Measurements from ENCODE around the gene ARHGEF1.
"Not testable (repeated sequence)": the region's sequence is repeated elsewhere in the genome, so short reads cannot be mapped to it uniquely, and the experiment has no call there.

ARHGEF1 gene

DNA sequence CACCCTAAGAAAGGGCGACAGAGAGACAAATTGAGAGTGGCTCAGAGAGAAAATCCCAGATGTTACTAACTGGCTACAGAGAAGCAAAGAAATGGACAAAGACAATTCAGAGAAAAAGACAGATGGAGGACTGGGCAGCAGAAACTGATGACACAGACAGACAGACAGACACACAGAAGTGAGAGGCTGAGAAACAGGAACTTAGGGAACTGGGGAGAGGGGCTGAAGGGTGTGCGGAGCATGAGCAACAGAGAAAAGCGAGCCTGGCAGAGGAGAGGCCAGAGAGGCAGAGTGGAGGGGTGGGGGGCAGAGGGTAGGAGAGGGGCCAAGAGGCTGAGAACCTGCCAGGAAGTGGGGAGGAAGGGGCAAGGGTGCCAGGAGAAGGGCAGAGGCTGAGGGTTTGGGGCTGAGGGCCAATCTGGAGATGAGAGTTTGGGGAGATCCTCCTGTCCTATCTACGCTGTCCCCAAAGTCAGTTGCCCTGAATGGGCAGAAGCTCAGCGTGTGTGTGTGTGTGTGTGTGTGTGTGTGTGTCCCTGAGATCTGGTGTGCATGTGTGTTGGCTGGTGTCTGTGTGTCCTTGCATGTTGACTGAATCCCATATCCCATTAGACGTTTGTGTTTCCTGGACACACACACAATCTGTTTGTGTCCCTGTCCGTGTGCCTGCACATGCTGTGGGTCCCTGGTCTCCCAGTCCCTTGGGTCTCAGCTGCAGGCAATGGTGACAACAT, 50.9 kb downstream of the ARHGEF1 start:
- no peak for DNase-seq

DNA sequence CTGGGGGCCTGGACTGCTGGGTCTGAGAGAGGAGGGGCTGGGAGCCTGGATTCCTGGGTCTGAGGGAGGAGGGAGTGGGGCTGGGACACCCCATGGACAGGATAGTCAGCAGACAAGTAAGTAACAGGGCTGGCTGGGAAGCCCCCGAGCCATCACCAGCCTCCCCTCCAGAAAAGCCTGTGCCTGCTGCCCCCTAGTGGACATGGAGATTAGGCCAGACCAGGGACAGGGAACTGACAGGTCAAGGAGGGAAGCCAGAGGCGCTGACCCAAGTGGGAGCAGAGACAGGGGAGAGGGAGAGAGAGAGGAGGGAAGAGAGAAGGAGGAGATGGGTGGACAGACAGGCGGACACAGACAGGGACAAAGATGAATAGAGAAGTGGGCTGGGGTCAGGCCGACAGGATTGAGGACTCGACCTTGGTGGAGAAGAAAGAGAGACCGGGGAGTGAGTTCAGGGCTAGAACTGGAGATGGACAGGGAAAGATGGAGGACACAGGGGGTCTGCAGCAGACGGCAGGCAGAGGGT, 51.9 kb downstream of the ARHGEF1 start:
- DNase-seq = peak; percentile 38

DNA sequence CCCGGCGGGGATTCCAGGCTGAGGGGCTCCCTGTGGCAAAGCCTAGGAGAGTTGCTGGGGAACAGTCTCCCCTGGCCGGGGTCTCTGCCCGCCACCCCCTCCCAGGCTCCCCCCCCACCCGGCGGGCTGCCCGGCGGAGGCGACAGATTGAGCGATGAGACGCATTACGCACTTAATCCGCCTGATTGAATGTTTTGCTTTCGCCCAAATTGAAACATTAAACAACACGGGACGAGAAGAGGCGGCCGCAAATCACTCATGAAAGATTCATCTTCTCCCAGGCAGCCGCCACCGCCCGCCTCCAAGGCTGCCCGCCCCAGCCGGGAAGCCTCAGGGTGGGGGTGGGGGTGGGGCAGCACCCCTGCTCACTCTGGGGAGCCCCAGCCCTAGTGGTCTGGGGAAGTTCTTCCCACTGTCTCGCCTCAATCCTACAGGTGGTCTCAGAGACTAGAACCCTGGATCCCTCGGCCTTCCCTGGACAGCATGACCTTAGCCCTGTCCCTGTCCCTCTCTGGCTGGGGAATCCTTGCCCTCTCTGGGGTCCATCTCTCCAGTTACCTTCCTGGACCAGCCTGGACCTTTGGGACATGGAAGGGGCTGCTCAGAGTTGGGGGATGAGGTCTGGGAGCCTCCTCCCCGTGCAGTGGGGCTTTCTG, 52.9 kb downstream of the ARHGEF1 start:
- DNase-seq = no peak

DNA sequence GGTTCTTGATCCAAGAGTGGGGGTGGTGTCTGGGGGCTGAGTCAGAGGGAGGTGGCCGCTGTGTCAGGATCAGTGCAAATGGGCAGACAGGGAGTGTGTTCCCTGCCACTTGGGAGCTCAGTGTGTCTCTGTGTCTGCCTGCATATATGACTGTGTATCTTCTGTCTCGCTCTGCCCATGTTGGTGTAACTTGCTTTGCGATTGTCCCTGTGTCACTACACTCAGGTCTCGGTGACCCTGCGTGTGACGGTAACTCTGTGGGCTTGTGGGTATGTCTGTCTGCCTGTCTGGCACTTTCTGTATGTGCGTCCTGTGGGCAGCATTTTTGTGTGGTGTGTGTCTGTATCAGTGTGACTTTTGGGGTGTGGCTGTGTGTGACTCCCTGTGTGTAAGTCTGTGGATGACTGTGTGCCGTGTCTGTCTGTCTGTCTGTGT, 53.4 kb downstream of the ARHGEF1 start:
- no peak for DNase-seq

DNA sequence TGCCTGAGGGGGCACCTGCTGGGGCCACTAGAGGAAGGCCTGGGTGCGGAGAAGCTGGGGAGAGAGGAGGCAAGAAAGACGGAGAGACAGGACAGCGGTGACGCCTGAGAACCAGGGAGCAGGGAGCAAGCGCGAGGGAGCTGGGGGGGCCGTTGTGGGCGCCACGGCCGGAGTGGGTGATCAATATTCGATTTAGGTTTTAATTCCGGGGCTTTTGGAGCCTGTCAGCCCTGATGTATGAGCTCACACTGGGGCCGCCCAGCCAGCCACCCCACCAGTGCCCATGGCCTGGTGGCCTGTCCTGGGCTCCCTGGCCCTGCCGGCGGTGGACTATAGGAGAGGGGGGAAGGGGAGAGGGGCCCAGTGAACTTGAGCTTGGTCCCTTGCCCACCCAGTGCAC, 54.0 kb downstream of the ARHGEF1 start:
- no peak for DNase-seq

DNA sequence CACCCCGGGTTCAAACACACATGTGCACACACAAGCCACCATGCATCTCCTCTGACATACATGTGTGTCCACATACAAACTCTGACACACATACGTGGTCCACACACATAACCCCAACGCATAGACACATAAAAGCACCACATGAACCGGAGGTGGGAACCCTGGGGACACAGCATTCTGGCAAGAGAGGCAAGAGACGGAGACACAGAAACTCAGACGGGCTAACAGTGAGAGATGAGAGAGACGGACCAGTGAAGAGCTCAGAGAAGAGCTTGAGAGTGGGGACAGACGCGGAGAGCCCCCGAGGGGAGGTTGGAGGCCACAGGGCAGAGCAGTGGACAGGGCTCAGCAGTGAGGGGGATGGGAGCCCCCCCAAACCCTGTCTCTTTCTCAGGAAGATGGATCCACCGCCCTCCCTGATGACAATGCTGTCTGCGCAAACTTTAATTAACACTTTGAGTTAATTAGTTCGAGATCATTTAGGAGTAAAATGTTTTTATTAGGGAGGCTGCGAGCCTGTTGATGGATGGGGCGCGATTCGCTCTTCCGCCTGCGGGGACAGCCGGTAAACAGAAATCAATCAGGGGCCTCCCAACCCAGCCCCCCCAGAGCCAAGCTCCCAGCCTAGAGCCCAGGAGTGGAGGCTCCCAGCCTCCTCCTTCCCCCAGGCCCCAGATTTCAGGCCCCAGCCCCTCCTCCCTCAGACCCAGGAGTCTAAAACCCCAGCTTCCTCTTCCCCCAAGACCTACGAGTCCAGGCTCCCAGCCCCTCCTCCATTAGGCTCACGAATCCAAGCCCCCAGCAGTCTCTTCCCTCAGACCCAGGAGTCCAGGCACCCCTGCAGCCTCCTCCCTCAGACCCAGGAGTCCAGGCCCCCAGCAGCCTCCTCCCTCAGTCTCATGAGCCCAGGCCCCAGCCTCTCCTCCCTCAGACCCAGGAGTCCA, 54.8 kb downstream of the ARHGEF1 start:
- no peak for DNase-seq

DNA sequence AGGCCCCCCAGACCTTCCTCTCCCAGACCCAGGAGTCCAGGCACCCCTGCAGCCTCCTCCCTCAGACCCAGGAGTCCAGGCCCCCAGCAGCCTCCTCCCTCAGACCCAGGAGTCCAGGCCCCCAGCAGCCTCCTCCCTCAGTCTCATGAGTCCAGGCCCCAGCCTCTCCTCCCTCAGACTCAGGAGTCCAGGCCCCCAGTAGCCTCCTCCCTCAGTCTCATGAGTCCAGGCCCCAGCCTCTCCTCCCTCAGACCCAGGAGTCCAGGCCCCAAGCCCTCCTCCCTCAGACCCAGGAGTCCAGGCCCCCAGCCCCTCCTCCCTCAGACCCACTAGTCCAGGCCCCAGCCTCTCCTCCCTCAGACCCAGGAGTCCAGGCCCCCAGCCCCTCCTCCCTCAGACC, 56.2 kb downstream of the ARHGEF1 start:
- not testable (repeated sequence) for DNase-seq

DNA sequence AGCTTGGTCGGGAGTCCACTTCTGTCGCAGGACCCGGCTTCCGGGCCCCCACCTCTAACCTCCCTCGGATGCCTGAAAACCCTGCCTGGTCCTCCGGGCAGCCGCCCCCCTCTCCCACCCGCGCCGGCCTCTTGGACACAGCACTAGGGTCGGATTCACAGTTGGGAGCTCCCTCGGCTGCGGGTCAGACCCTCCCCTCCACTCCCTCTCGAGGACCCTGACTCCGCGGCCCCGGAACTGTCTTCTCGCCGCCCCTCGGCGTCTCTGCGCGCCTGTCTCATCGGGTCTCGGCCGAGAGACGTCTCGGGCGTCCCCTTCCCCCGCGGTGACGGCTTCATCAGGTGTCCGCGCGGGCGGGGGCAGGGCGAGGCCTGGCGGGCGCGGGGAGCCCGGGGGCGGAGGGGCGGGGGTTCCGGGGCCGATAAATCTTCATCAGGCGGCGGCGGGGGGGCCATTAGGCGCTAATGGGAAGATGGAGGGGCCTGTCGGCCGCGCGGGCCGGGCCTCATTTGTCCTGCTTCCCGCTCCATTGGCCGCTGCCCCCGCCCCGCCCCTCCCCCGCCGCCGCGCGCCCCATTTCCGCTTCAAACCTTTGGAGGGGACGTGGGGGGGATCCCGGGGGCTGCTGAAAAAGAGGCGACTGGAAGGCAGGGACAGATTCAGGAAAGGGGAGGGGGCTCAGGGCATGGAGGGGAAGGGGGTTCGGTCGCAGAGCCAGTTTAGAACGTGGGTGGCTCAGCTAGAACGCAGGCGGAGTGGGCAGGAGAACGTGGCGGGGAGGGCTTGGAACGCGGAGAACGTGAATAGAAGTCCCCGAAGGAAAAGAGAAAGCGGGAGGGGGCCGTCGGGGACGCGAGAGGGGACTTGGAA, 57.1 kb downstream of the ARHGEF1 start:
- peak; percentile 26 for DNase-seq

DNA sequence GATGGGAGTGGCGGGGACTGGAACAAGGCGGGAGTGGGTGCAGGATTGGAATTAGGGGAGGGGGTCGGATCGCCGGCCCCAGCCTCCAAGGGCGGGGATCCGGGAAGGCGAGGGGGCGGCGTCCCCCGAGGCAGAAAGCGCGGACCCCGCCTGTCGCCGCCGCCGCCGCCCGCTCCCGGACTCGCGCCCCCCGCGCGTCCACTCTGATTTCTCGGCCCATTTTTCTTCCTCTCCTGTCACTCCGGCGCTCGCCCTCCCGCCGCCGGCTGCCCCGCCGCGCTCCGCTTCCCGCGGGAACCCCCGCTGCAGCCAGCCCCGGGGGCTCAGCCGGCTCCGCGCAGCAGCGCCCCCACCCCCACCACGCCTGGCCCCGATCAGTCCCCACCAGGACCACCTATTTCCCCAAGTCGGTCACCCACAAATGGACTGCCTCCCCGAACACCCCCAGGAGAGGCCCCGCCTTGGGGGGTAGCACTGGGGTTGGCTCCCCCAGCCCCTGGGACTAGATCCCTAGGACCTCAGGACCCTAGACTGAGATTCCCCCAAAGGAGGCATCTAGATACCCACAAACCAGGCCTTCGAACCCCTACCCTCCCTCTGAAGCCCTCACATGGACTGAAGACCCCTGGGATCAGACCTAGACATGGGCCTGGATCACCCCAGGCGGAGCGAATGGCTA, 57.9 kb downstream of the ARHGEF1 start:
- no peak for DNase-seq

DNA sequence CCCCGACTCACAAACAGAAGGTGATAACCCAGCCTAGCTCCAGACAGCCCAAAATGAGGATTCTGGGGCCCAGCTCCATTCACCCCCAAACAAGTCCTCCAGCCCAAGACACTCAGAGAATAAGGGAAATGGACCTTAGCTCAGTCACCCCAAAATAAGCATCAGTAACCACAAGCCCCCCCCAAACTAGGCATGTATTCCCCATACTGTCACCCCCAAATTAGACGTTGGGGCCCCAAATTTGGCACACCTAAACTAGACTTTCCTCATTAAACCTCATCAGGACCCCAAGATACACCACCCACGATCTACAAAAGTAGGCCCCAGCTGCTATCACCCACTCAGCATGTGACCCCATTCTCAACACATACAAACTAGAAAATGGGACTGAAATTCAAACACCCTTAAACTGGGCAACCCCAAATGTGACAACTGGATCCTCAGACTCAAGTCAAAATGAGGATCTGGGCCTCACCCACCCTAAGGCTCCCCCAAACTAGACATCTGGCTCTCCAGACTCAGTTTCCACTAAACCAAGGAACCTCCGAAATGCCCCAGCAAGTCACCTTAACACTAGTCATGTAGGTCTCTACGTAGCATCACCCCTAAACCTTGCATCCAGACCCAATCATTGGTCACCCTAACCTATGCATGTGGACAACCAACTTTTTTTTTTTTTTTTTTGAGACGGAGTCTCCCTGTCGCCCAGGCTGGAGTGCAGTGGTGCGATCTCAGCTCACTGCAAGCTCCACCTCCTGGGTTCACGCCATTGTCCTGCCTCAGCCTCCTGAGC, 58.6 kb downstream of the ARHGEF1 start:
- no peak for DNase-seq

DNA sequence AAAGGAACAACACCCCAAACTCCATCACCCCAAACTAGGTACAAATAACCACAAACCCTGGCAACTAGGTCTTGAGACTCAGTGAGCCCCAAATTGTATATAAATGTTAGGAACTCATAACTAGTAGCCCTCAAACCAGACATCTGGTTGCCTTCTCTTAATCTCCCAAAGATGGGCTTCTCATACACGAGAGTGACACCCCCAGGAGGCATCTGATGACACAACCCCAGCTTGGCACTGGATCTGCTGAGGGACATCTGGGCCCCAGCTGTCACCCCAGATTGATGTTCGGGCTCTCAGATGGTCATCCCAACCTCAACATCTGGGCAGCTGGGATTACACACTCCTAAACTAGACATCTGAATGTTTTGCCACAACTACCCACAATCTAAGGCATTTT, 61.4 kb downstream of the ARHGEF1 start:
- DNase-seq = no peak

DNA sequence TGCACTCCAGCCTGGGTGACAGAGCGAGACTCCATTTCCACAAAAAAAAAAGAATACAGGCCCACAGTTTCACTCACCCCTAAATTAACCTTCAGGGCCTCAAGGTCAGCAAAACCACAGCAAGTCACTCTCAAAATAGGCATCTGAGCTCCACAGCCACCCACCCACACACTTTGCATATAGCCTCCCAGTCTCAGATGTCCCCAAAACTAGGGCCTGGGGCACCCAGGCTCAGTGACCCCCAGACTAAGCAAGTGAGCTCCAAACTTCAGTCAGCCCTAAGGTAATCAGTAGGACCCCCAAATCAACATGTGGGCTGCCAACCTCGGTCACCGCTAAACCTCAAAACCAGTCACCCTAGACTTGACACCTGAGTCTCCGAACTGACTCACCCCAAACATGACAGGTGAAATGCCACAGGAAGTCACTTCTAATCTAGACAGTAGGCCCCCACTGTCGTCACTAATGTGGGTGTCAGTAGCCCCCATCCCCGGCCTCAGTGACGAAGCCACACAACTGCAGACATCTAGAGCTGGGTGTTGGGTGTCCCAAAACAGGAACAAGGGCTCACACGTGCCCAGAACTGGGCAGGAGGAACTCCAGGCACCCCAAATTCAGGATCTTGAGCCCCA, 62.3 kb downstream of the ARHGEF1 start:
- no peak for DNase-seq

DNA sequence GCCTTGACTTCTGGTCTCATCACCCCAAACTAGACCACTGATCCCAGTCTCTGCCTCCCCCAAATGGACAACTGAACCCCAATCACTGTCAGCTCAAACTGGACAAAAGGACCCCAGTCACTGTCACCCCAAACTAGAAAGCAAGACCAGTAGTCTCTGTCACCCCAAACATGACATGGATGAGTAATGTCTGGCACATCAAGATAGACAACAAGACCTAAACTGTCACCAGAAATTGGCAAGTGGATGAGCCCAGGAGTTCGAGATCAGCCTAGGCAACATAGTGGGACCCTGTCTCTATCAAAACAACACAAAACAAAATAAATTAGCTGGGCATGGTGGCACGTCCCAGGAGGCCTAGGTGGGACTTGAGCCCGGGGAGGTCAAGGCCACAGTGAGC, 64.1 kb downstream of the ARHGEF1 start:
- DNase-seq = no peak

DNA sequence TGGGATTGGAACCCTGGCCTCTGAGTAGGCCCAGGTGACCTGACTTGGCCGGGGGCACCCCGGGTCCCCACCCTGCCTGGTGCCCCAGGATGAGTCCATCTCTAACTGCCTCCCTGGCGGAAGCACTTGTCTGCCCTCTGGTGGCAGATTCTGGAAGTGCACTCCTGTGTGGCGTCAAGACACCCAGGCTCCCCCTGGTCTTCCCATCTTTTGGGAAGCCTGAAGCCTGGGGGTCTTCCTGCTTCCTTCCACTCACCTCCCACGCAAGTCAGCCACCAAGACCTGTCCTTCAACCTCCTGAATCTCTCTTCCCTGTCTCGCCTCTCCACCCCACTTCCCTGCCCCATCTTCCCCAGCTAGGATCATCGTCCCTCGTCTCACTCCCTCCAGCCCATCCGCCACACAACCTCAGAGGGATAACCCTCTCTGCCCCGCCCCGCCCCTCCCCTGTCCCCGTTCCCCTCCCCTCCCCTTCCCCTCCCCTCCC, 68.7 kb downstream of the ARHGEF1 start:
- DNase-seq = peak; percentile 48

DNA sequence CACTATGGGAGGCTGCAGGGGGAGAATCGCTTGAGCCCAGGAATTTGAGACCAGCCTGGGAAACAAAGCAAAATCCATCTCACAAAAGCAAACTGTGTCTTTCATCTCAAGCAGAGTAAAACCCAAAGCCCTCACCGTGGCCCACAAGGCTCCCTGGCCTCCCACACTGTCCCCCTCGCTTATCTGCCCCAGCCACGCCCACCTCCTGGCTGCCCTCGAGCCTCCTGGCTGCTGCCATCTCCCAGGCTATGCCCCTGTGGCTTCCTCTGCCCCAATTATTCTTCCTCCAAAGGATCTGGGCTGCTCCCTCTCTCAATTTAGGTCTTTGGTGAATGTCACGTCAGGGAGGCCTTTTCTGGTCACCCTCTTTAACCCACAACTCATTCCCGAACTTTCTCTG, 72.5 kb downstream of the ARHGEF1 start:
- no peak for DNase-seq

DNA sequence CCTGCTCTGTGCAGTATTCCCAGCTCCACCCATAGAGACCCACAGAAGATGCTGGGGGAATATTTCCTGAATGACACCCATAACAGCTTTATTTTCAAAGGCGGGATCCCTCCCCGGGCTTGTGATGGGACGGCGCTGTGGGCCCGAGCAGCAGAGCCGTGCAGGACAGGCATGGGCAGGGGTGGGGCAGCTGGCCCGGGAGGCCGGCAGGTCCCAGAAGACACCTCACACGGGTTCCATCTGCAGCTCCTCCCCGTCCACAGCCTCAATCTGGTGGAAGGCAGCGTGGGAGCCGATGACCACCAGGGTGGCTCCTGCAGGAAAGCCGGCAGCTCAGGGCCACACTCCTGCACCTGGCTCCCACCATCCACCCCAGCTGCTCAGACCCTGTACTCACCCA, 73.6 kb downstream of the ARHGEF1 start:
- DNase-seq = no peak

All from NCI-H774 (cell line).